Neutrophil (primary cell): ENCODE data around the gene PDE6H.

Experiments
- H3K27ac ChIP-seq: fragments of 200-600 bp; sonication (generic); 2 replicates; pipeline ENCODE4 v1.5.1; 2016; ENCODE audit warnings: mild to moderate bottlenecking, moderate library complexity
- H3K27me3 ChIP-seq: fragments of 200-600 bp; sonication (generic); 2 replicates; pipeline ENCODE4 v1.6.0; 2016; ENCODE audit warnings: mild to moderate bottlenecking
- H3K36me3 ChIP-seq: fragments of 200-600 bp; sonication (generic); 2 replicates; pipeline ENCODE4 v1.5.1; 2017
- H3K4me1 ChIP-seq, 2 experiments: fragments of 200-600 bp in 1 of 2; sonication (generic) in 1 of 2; 1 replicate in 1 of 2; 2 replicates in 1 of 2; pipeline versions ENCODE4 v1.5.1 to v1.6.1; 2013 to 2016; ENCODE audit warnings: low read depth in 1 of 2, low read length in 1 of 2, mild to moderate bottlenecking in 1 of 2, moderate library complexity in 1 of 2; ENCODE audit not compliant: control insufficient read depth in 1 of 2, insufficient read depth in 1 of 2
- H3K4me3 ChIP-seq, 2 experiments: fragments of 200-600 bp in 1 of 2; sonication (generic) in 1 of 2; 1 replicate in 1 of 2; 2 replicates in 1 of 2; pipeline ENCODE4 v1.5.1; 2013 to 2016; ENCODE audit warnings: low read depth in 1 of 2, low read length in 1 of 2, mild to moderate bottlenecking in 1 of 2, moderate library complexity in 1 of 2
- H3K9me3 ChIP-seq: fragments of 200-600 bp; sonication (generic); 2 replicates; pipeline ENCODE4 v1.5.1; 2016
- CTCF ChIP-seq: fragments of 200-600 bp; sonication (generic); IDR thresholded peaks from 2 replicates; pipeline ENCODE4 v1.5.1; 2016; ENCODE audit warnings: antibody characterized with exemption

PDE6H gene

GRCh38 chr12:14937014-14937413 is 35.8 kb upstream of the PDE6H start:
- no peak overlapping the region for H3K4me3 ChIP-seq
- TF ChIP-seq CTCF: no peak
- H3K9me3 ChIP-seq: no peaks in the 10 kb centered on the region
- peaks cover 63% of the 10 kb centered on the region for H3K36me3 ChIP-seq
- peaks cover 18 to 21% of the 10 kb centered on the region in 2 experiments for H3K4me1 ChIP-seq
- H3K27ac ChIP-seq: no peak overlapping the region
- H3K27me3 ChIP-seq: no peaks in the 10 kb centered on the region

GRCh38 chr12:14937689-14938088 is 35.2 kb upstream of the PDE6H start:
- H3K27ac ChIP-seq: peak overlapping the region; percentile 57
- H3K4me3 ChIP-seq: no peak overlapping the region
- H3K36me3 ChIP-seq: peaks cover 63% of the 10 kb centered on the region
- no peaks in the 10 kb centered on the region for H3K27me3 ChIP-seq
- H3K4me1 ChIP-seq: peaks cover 18 to 21% of the 10 kb centered on the region in 2 experiments
- peak; percentile 26 for TF ChIP-seq CTCF
- H3K9me3 ChIP-seq: no peaks in the 10 kb centered on the region

- peak within 1 kb of the TSS; percentile 68 for H3K27ac ChIP-seq
- no peak within 1 kb of the TSS for H3K4me3 ChIP-seq
- no peaks in the 10 kb centered on the region for H3K27me3 ChIP-seq
- no peaks in the 10 kb centered on the region for H3K9me3 ChIP-seq
- peaks cover 18 to 21% of the 10 kb centered on the region in 2 experiments for H3K4me1 ChIP-seq
- no peak for TF ChIP-seq CTCF
- H3K36me3 ChIP-seq: peaks cover 64% of the 10 kb centered on the region
Observed at GRCh38 chr12:14938301-14938700, 34.5 kb upstream of the PDE6H start, which contains the start of gene ERP27. Gene ERP27, minus strand, starts transcription at chr12:14938537. Its CDS starts 29 bp downstream, at chr12:14938508.

GRCh38 chr12:14941369-14941768 is 31.5 kb upstream of the PDE6H start:
- peaks cover 75% of the 10 kb centered on the region for H3K36me3 ChIP-seq
- peaks cover 18 to 21% of the 10 kb centered on the region in 2 experiments for H3K4me1 ChIP-seq
- peak overlapping the region; percentile 68 for H3K27ac ChIP-seq
- H3K27me3 ChIP-seq: no peaks in the 10 kb centered on the region
- TF ChIP-seq CTCF: no peak
- H3K4me3 ChIP-seq: no peak overlapping the region
- no peaks in the 10 kb centered on the region for H3K9me3 ChIP-seq

GRCh38 chr12:14942196-14942931 is 30.5 kb upstream of the PDE6H start:
- no peaks in the 10 kb centered on the region for H3K9me3 ChIP-seq
- H3K4me1 ChIP-seq: peaks cover 18 to 24% of the 10 kb centered on the region in 2 experiments
- H3K27ac ChIP-seq: peak overlapping the region; percentile 68

More at GRCh38 chr12:14942196-14942931, 30.5 kb upstream of the PDE6H start:
- Histone ChIP-seq H3K36me3 (peaks cover 75% of the 10 kb centered on the region), H3K27me3 (no peaks in the 10 kb centered on the region), H3K4me3 (no peak overlapping the region)
- no peak for TF ChIP-seq CTCF
